ENCODE measurements around the gene DBN1. TPM values are rescaled to one million over a fixed set of nuclear protein-coding genes. Genes with fewer than 3 reads are reported as not detected.

The DBN1 gene
- total and polyA plus RNA-seq, 2 of the 8 experiments (the other 6 are each of a cell fraction or from before 2014, with no cell fraction given) = 168 to 333 TPM

- TF ChIP-seq SUZ12 (IDR thresholded peaks at IDR 0.05; ENCODE audit: low read length) (no peak), EZH2 (IDR thresholded peaks at IDR 0.05; ENCODE audit: low read depth, low read length, severe bottlenecking) (no peak), CREB1 (IDR thresholded peaks at IDR 0.05) (no peak), MAFK (IDR thresholded peaks at IDR 0.05; ENCODE audit: low read depth, low read length) (no peak), GABPA (IDR thresholded peaks at IDR 0.05; ENCODE audit: borderline replicate concordance, insufficient read depth, low read length) (no peak), CBX5 (IDR thresholded peaks at IDR 0.05; ENCODE audit: low read depth, low read length) (no peak)
- TF ChIP-seq, protein P1, sequence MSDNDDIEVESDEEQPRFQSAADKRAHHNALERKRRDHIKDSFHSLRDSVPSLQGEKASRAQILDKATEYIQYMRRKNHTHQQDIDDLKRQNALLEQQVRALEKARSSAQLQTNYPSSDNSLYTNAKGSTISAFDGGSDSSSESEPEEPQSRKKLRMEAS (IDR thresholded peaks at IDR 0.05) = peak; percentile 67; the same call in 1 of the 2 replicates
These were observed 26.3 kb downstream of the DBN1 start (continued) for GRCh38 chr5:177447066-177447610.
